PC-9 (cell line): ENCODE data around the gene DNASE1L2.

Source experiments
- CTCF ChIP-seq: fragments of 200-600 bp; sonication (generic); conservative IDR thresholded peaks from 2 replicates; pipeline ENCODE4 v1.6.1; 2017; ENCODE audit warnings: mixed run types, antibody characterized with exemption, mild to moderate bottlenecking, moderate library complexity
- EZH2 ChIP-seq: fragments of 200-600 bp; sonication (generic); IDR thresholded peaks from 2 replicates; pipeline ENCODE4 v1.8.0; 2017; ENCODE audit warnings: antibody characterized with exemption, low read depth

- no peak for TF ChIP-seq CTCF
- TF ChIP-seq EZH2 = no peak
Measured at GRCh38 chr16:2234813-2235170, 1.5 kb upstream of the DNASE1L2 start.
